ENCODE data around the gene PDSS1.

DNA sequence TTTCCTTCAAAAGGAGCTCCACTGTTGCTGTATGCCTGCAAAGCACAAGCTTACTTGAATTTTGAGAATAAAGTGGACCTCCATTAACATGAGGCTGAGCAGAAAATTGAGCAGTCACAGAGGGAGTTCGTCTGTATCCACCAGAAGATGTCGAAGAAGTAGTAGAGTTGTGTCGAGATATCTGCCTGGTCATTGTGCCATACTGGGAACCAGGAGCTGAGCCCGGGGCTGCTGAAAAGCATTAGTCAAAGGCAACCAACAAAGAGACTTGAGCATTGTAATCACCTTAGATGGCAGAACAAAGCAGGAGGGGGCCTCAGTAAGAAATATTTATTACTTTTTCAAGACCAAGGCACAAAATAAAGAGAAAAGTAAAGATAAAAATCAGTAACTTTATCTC is 61.5 kb downstream of the PDSS1 start:
- TF ChIP-seq POLR2A (IDR thresholded peaks at IDR 0.05; ENCODE audit: low read depth, low read length) (no peak), POLR2AphosphoS5 (IDR thresholded peaks at IDR 0.05; ENCODE audit: low read depth, low read length) (no peak), TAF1 (IDR thresholded peaks at IDR 0.05; ENCODE audit: borderline replicate concordance, low read depth, low read length) (no peak)

Data from GM12892 (cell line).